SH-SY5Y (cell line): Measurements from ENCODE around the gene MCM6.

Source experiments
- GATA2 ChIP-seq: IDR thresholded peaks from 2 replicates; pipeline ENCODE4 v1.6.1; 2011; ENCODE audit warnings: mild to moderate bottlenecking, low read depth, low read length
- GATA3 ChIP-seq: IDR thresholded peaks from 2 replicates; pipeline ENCODE4 v1.6.1; 2011; ENCODE audit warnings: low read depth, mild to moderate bottlenecking, low read length, moderate library complexity

Gene MCM6

GRCh38 chr2:135791418-135792190, 84.6 kb downstream of the MCM6 start:
- TF ChIP-seq GATA2 (no peak), GATA3 (no peak)

- TF ChIP-seq GATA3 (no peak), GATA2 (no peak)
These were observed 85.8 kb downstream of the MCM6 start for GRCh38 chr2:135790423-135790822.
